DOHH2 (cell line): ENCODE measurements around the gene OR2L5.

Experiments used
- CTCF ChIP-seq: fragments of 200-600 bp; sonication (generic); IDR thresholded peaks from one replicate; pipeline ENCODE4 v1.5.1; 2014; ENCODE audit warnings: antibody characterized with exemption, mild to moderate bottlenecking, low read depth, low read length; ENCODE audit not compliant: poor library complexity, severe bottlenecking
- EZH2phosphoT487 ChIP-seq: fragments of 200-600 bp; sonication (generic); IDR thresholded peaks from 2 replicates; pipeline ENCODE4 v1.6.1; 2017; ENCODE audit warnings: borderline replicate concordance, mild to moderate bottlenecking, antibody characterized with exemption, low read length, moderate library complexity, mixed read lengths

GRCh38 chr1:247998811-247999210 is 14.6 kb upstream of the OR2L5 start:
- TF ChIP-seq CTCF: no peak
- TF ChIP-seq EZH2phosphoT487: no peak
